K562 (cell line): Measurements from ENCODE around the gene PACSIN2. TPM values are rescaled to one million over a fixed set of nuclear protein-coding genes. Genes with fewer than 3 reads are reported as not detected.

Experiments used
- ATAC-seq: fragments of 200-7000 bp; cut with Tn5 transposase; 3 replicates; pipeline ENCODE4 v1.9.1; 2020; ENCODE audit warnings: moderate library complexity
- BruUV-seq: library from RNA; stranded (reverse); fragments of 400-500 nt; replicated peaks from 2 replicates; lab custom pipeline; 2021; lab: Mats Ljungman, UMichigan
- CTCF ChIA-PET: fragments of 300-600 bp; formaldehyde crosslinking; extraction: SDS; loops from one replicate; lab custom pipeline; 2021; ENCODE audit warnings: low intra/inter-chr PET ratio; lab: Yijun Ruan, JAX
- POLR2A ChIA-PET: fragments of 300-600, 350-650 bp; sonication (Branson Sonifier 250); formaldehyde crosslinking; extraction: SDS; loops from one replicate; lab custom pipeline; 2021; ENCODE audit warnings: antibody characterized with exemption, inconsistent platforms; lab: Yijun Ruan, JAX
- DNase-seq, 4 experiments: peaks; one replicate each; pipeline versions ENCODE4 v3.0.0 to v3.0.0-alpha.2; 2011 to 2018; ENCODE audit warnings: low spot score in 3 of 4, mixed read lengths in 3 of 4; ENCODE audit errors: extremely low read depth in 1 of 4
- FAIRE-seq: peaks from 2 replicates; lab custom pipeline; 2011; peaks lifted over from hg19 to GRCh38; lab: Jason Lieb, UNC
- H2AFZ ChIP-seq: 2 replicates; pipeline ENCODE4 v1.6.0; 2011; ENCODE audit warnings: low read depth, low read length, control low read depth, inconsistent platforms
- H3K27ac ChIP-seq: fragments of 200-600 bp; 3 replicates; pipeline ENCODE4 v1.8.0; 2011; ENCODE audit warnings: low read depth, mild to moderate bottlenecking, control low read depth, inconsistent platforms, low read length, moderate library complexity, mixed read lengths; ENCODE audit errors: extremely low read depth
- H3K27me3 ChIP-seq, 2 experiments: fragments of 300-600 bp in 1 of 2; 2 replicates in 1 of 2; 3 replicates in 1 of 2; pipeline versions ENCODE4 v1.6.0 to v1.8.0; 2011; ENCODE audit warnings: inconsistent platforms in 2 of 2, low read length in 2 of 2, mild to moderate bottlenecking in 1 of 2, mixed read lengths in 1 of 2, moderate library complexity in 1 of 2; ENCODE audit not compliant: control insufficient read depth in 2 of 2, insufficient read depth in 2 of 2
- H3K36me3 ChIP-seq: fragments of 300-600 bp; 3 replicates; pipeline ENCODE4 v1.8.0; 2011; ENCODE audit warnings: mild to moderate bottlenecking, low read length, inconsistent platforms; ENCODE audit not compliant: control insufficient read depth, insufficient read depth
- H3K4me1 ChIP-seq, 2 experiments: fragments of 200-600 bp in 1 of 2; replicated peaks in 1 of 2; 2 replicates in 1 of 2; 3 replicates in 1 of 2; pipeline versions ENCODE4 v1.5.1 to v1.8.0; 2011; ENCODE audit warnings: inconsistent platforms in 2 of 2, low read length in 2 of 2, mild to moderate bottlenecking in 1 of 2, mixed read lengths in 1 of 2, moderate library complexity in 1 of 2; ENCODE audit not compliant: control insufficient read depth in 2 of 2, insufficient read depth in 2 of 2
- H3K4me2 ChIP-seq: 2 replicates; pipeline ENCODE4 v1.6.1; 2011; ENCODE audit warnings: low read length, control low read depth, inconsistent platforms, mixed read lengths; ENCODE audit not compliant: insufficient read depth
- H3K4me3 ChIP-seq: fragments of 200-600 bp; sonication (generic), shearing (Covaris generic); 2 replicates; pipeline ENCODE4 v1.5.1; 2016; ENCODE audit warnings: control low read depth, inconsistent platforms
- H3K79me2 ChIP-seq: fragments of 200-600 bp; 3 replicates; pipeline ENCODE4 v1.8.0; 2011; ENCODE audit warnings: low read length, inconsistent platforms; ENCODE audit not compliant: control insufficient read depth, insufficient read depth
- H3K9ac ChIP-seq, 2 experiments: 2 replicates each; pipeline versions ENCODE4 v1.6.0 to v1.6.1; 2011; ENCODE audit warnings: low read depth in 2 of 2, low read length in 2 of 2, control low read depth in 1 of 2, inconsistent platforms in 1 of 2, mild to moderate bottlenecking in 1 of 2, mixed read lengths in 1 of 2; ENCODE audit not compliant: insufficient read depth in 1 of 2
- H3K9me1 ChIP-seq: one replicate; pipeline ENCODE4 v1.6.0; 2011; ENCODE audit warnings: inconsistent platforms, mild to moderate bottlenecking, low read length, moderate library complexity; ENCODE audit not compliant: control insufficient read depth, insufficient read depth
- H3K9me3 ChIP-seq: replicated peaks from 2 replicates; pipeline ENCODE4 v1.5.1; 2011; ENCODE audit warnings: low read depth, low read length, inconsistent platforms; ENCODE audit not compliant: control insufficient read depth, insufficient read depth
- H4K20me1 ChIP-seq: replicated peaks from 2 replicates; pipeline ENCODE4 v1.6.1; 2011; ENCODE audit warnings: low read length, inconsistent platforms, mixed read lengths; ENCODE audit not compliant: control insufficient read depth, insufficient read depth
- GATA2 ChIP-seq: sonication (generic); formaldehyde crosslinking; IDR thresholded peaks from 2 replicates; pipeline ENCODE4 v1.4.0; 2020; ENCODE audit warnings: mild to moderate bottlenecking, missing genetic modification reagents
- MEIS2 ChIP-seq: fragments of 450-650 bp; IDR thresholded peaks from 2 replicates; pipeline ENCODE4 v1.6.1; 2014; ENCODE audit warnings: mild to moderate bottlenecking; ENCODE audit not compliant: partially characterized antibody
- PBX2 ChIP-seq, 2 experiments: IDR thresholded peaks in 1 of 2; conservative IDR thresholded peaks in 1 of 2; 2 replicates each; pipeline ENCODE4 v1.6.1; 2016; ENCODE audit warnings: low read depth in 2 of 2, mild to moderate bottlenecking in 1 of 2, missing compliant biosample characterization in 1 of 2, missing genetic modification characterization in 1 of 2, moderate library complexity in 1 of 2
- WGBS: fragments of 100-300 bp; shearing (Covaris generic); methylation state at CpG from one replicate; pipeline ENCODE4 v1.1.6; 2016; ENCODE audit warnings: low coverage, mixed read lengths; ENCODE audit not compliant: insufficient coverage; ENCODE audit errors: missing lambda C conversion rate; 5-methylcytosine and 5-hydroxymethylcytosine counted together
- in situ Hi-C: fragments of 300-500 bp; cut with MboI; formaldehyde crosslinking; loops from 4 replicates; pipeline ENCODE4 v1.15.0; 2018; ENCODE audit warnings: inconsistent platforms, mixed read lengths
- intact Hi-C: fragments of 100-400 bp; cut with micrococcal nuclease; formaldehyde crosslinking; loops from 2 replicates; pipeline ENCODE4 v1.14.2; 2022
- polyA plus RNA-seq, 8 experiments: library from polyadenylated mRNA; depleted of rRNA in 4 of 8; stranded (reverse) in 5 of 8; unstranded in 3 of 8; fragments of >200 nt; fragmentation: Nextera tagmentation in 2 of 8; fragmentation: Illumina TruSeq in 1 of 8; extraction: Ambion mirVana in 2 of 8; extraction: Trizol in 1 of 8; gene quantifications; 2 replicates each; pipeline versions ENCODE4 v1.2.1 to v1.2.3, GENCODE V29; 2011 to 2014; ENCODE audit warnings: inconsistent platforms in 1 of 8, missing spikeins in 1 of 8
- total RNA-seq, 7 experiments: library from RNA; depleted of rRNA in 6 of 7; stranded (reverse); fragments of >200 nt in 6 of 7; fragmentation: Illumina TruSeq in 2 of 7; extraction: Trizol in 2 of 7; gene quantifications; 2 replicates each; pipeline versions ENCODE4 v1.2.1 to v1.2.3, GENCODE V29; 2011 to 2021; ENCODE audit warnings: low replicate concordance in 1 of 7
- TF ChIP-seq, protein P1 (sequence below), 2 experiments: IDR thresholded peaks; 2 replicates each; pipeline ENCODE4 v1.6.1; 2012; ENCODE audit warnings: improper control_type of control experiment in 2 of 2, low read depth in 2 of 2, low read length in 2 of 2, borderline replicate concordance in 1 of 2

The PACSIN2 gene
- total and polyA plus RNA-seq, 9 of the 15 experiments (the other 6 are each of a cell fraction or from before 2014, with no cell fraction given) = 0.45 to 45.1 (median 23.9) TPM

- Histone ChIP-seq H3K4me2 (no peak overlapping the region), H3K79me2 (peaks cover 19% of the 10 kb centered on the region), H3K4me3 (no peak overlapping the region), H3K9me1 (no peaks in the 10 kb centered on the region), H3K9me3 (no peaks in the 10 kb centered on the region), H2AFZ (no peak overlapping the region)
- CTCF ChIA-PET = no interaction called here
- BruUV-seq = no TSS peak
- TF ChIP-seq GATA2 (CRISPR knock-in tag) (0 out of 2 replicates have a peak, but pooled peaks have one; percentile 44), PBX2 (CRISPR knock-in tag; IDR thresholded peaks at IDR 0.05; ENCODE audit: low read depth) (no peak), PBX2 (tag; conservative IDR thresholded peaks at IDR 0.05; ENCODE audit: low read depth) (0 out of 2 replicates have a peak, but pooled peaks have one; percentile 14), MEIS2 (peak; percentile 22)
- TF ChIP-seq, protein P1, sequence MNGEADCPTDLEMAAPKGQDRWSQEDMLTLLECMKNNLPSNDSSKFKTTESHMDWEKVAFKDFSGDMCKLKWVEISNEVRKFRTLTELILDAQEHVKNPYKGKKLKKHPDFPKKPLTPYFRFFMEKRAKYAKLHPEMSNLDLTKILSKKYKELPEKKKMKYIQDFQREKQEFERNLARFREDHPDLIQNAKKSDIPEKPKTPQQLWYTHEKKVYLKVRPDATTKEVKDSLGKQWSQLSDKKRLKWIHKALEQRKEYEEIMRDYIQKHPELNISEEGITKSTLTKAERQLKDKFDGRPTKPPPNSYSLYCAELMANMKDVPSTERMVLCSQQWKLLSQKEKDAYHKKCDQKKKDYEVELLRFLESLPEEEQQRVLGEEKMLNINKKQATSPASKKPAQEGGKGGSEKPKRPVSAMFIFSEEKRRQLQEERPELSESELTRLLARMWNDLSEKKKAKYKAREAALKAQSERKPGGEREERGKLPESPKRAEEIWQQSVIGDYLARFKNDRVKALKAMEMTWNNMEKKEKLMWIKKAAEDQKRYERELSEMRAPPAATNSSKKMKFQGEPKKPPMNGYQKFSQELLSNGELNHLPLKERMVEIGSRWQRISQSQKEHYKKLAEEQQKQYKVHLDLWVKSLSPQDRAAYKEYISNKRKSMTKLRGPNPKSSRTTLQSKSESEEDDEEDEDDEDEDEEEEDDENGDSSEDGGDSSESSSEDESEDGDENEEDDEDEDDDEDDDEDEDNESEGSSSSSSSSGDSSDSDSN (IDR thresholded peaks at IDR 0.05; ENCODE audit: borderline replicate concordance in 1 of 2, low read depth in 2 of 2, low read length in 2 of 2) = no peak
- TF ChIP-seq, all 486 proteins: peak for 3
- in situ Hi-C loops (loop anchor here (5.0 kb wide), 1 partner anchor 67 kb away; no protein-coding TSS in a partner anchor), intact Hi-C loops (loop anchor here (5.0 kb wide), 1 partner anchor 98 kb away; no protein-coding TSS in a partner anchor)
- Histone ChIP-seq H3K4me1 (peaks cover 7 to 25% of the 10 kb centered on the region in 2 experiments; a peak in 4 of 5 replicates), H4K20me1 (no peaks in the 10 kb centered on the region; the same call in 1 of the 2 replicates), H3K9ac (no peak overlapping the region), H3K36me3 (no peaks in the 10 kb centered on the region), H3K27me3 (no peaks in the 10 kb centered on the region), H3K27ac (no peak overlapping the region)
- POLR2A ChIA-PET = interaction anchor here (0.6 kb wide), 1 partner anchor 75 kb away, joined by 3 read pairs; no protein-coding TSS in a partner anchor
- WGBS = 65% methylated on average over 5 of the region's 6 CpGs
- DNase-seq (no peak), ATAC-seq (no peak), FAIRE-seq (no peak)
Measured at GRCh38 chr22:42964994-42965699, 49.8 kb downstream of the PACSIN2 start.
